Retina (tissue), 1 donor: ENCODE results near the gene PFDN4.
"Not testable (repeated sequence)": the region's sequence is repeated elsewhere in the genome, so short reads cannot be mapped to it uniquely, and the experiment has no call there.

Experiments
- DNase-seq: peaks from one replicate; pipeline ENCODE4 v3.0.0-alpha.2; 2016

The PFDN4 gene

GRCh38 chr20:54201268-54201846 lies 6.5 kb upstream of the PFDN4 start:
- DNase-seq = no peak

- no peak for DNase-seq
Measured at GRCh38 chr20:54203281-54203680, 4.6 kb upstream of the PFDN4 start.

GRCh38 chr20:54204063-54204462 lies 3.8 kb upstream of the PFDN4 start:
- no peak for DNase-seq

- DNase-seq = no peak
Measured at GRCh38 chr20:54204481-54204880, 3.4 kb upstream of the PFDN4 start.

- DNase-seq = no peak
Measured at GRCh38 chr20:54205450-54205849, 2.4 kb upstream of the PFDN4 start.

- DNase-seq = no peak
Measured at GRCh38 chr20:54207053-54207742, 689 bp upstream of the PFDN4 start.

- peak; percentile 77 for DNase-seq
Measured at GRCh38 chr20:54208548-54209176, 775 bp downstream of the PFDN4 start.

- no peak for DNase-seq
Measured at GRCh38 chr20:54209216-54209813, 1.4 kb downstream of the PFDN4 start.

GRCh38 chr20:54212226-54212625 lies 4.3 kb downstream of the PFDN4 start:
- DNase-seq = no peak

- no peak for DNase-seq
Measured at GRCh38 chr20:54212871-54213270, 5.0 kb downstream of the PFDN4 start.

- no peak for DNase-seq
Measured at GRCh38 chr20:54214566-54214965, 6.7 kb downstream of the PFDN4 start.

- no peak for DNase-seq
Measured at GRCh38 chr20:54215157-54215789, 7.4 kb downstream of the PFDN4 start.

GRCh38 chr20:54217762-54218161 lies 9.9 kb downstream of the PFDN4 start:
- no peak for DNase-seq

- no peak for DNase-seq
Measured at GRCh38 chr20:54218470-54218869, 10.6 kb downstream of the PFDN4 start.

- no peak for DNase-seq
Measured at GRCh38 chr20:54219751-54220426, 12.0 kb downstream of the PFDN4 start.

GRCh38 chr20:54220722-54221121 lies 12.8 kb downstream of the PFDN4 start:
- no peak for DNase-seq

GRCh38 chr20:54221353-54221752 lies 13.5 kb downstream of the PFDN4 start:
- no peak for DNase-seq

GRCh38 chr20:54221996-54222890 lies 14.4 kb downstream of the PFDN4 start:
- no peak for DNase-seq

- DNase-seq = no peak
Measured at GRCh38 chr20:54223285-54223684, 15.4 kb downstream of the PFDN4 start.

- no peak for DNase-seq
Measured at GRCh38 chr20:54223751-54224150, 15.9 kb downstream of the PFDN4 start.

- DNase-seq = not testable (repeated sequence)
Measured at GRCh38 chr20:54224642-54225041, 16.8 kb downstream of the PFDN4 start.

- no peak for DNase-seq
Measured at GRCh38 chr20:54227241-54227640, 19.4 kb downstream of the PFDN4 start.
